ENCODE results near the gene RNF215. TPM values are rescaled to one million over a fixed set of nuclear protein-coding genes. Genes with fewer than 3 reads are reported as not detected.

Gene RNF215
- total RNA-seq, 1 experiment from 2014 or later, result 24.0 TPM

- no peaks in the 10 kb centered on the region for H3K27me3 ChIP-seq (ENCODE audit: insufficient read depth, low read depth)
- peak overlapping the region; percentile 93 for H3K27ac ChIP-seq
- no peaks in the 10 kb centered on the region for H4K20me1 ChIP-seq (ENCODE audit: insufficient read depth)
- peak overlapping the region; percentile 88 for H3K4me2 ChIP-seq
- intact Hi-C loops (cut with micrococcal nuclease; ENCODE audit: unreplicated experiment), result loop anchor here (1.0 to 10.0 kb wide), 3 partner anchors 10 to 182 kb away; partner anchors contain the start of gene TCN2
- H3K4me1 ChIP-seq (replicated peaks; ENCODE audit: insufficient read depth), result peaks cover 52% of the 10 kb centered on the region
- no peaks in the 10 kb centered on the region for H3K9me2 ChIP-seq (ENCODE audit: insufficient read depth)
- BruUV-seq (replicated peaks), result no TSS peak
- DNase-seq, result peak; percentile 85 to 99
- TF ChIP-seq EZH2 (IDR thresholded peaks at IDR 0.05; ENCODE audit: low read depth) (no peak), CTCF (conservative IDR thresholded peaks at IDR 0.05) (no peak)
- H3K9me3 ChIP-seq (ENCODE audit: insufficient read depth, low read depth), result no peaks in the 10 kb centered on the region
- no peak overlapping the region for H2AFZ ChIP-seq
- peaks cover 79% of the 10 kb centered on the region for H3F3A ChIP-seq (ENCODE audit: insufficient read depth, low read depth)
- ChIA-PET POLR2A (ENCODE audit: unreplicated experiment) (interaction anchor here (0.7 to 1.3 kb wide), 4 partner anchors 11 to 214 kb away, joined by 3 to 8 read pairs (median 4); partner anchors contain the start of genes CCDC157, RNF215 and SF3A1), CTCF (interaction anchor here (1.0 kb wide), 1 partner anchor 25 kb away, joined by 3 read pairs; no protein-coding TSS in a partner anchor)
- H3K79me2 ChIP-seq (ENCODE audit: low read depth), result peaks cover 24% of the 10 kb centered on the region
- H3K36me3 ChIP-seq (ENCODE audit: low read depth), result peaks cover 24% of the 10 kb centered on the region
- peak overlapping the region; percentile 70 for H3K4me3 ChIP-seq
Measured at GRCh38 chr22:30422481-30423300, 35.5 kb upstream of the RNF215 start.

- intact Hi-C loops (cut with micrococcal nuclease; ENCODE audit: unreplicated experiment), result loop anchor here (2.0 to 10.0 kb wide), 2 partner anchors 13 to 183 kb away; partner anchors contain the start of gene TCN2
Measured at GRCh38 chr22:30421695-30422480, 34.7 kb upstream of the RNF215 start.

More at GRCh38 chr22:30421695-30422480, 34.7 kb upstream of the RNF215 start:
- ChIA-PET POLR2A (ENCODE audit: unreplicated experiment) (interaction anchor here (0.6 to 0.7 kb wide), 4 partner anchors 16 to 141 kb away, joined by 3 to 6 read pairs (median 4); no protein-coding TSS in a partner anchor), CTCF (interaction anchor here (1.0 kb wide), 1 partner anchor 25 kb away, joined by 3 read pairs; no protein-coding TSS in a partner anchor)
- BruUV-seq (replicated peaks), result no TSS peak
- peaks cover 76% of the 10 kb centered on the region for H3F3A ChIP-seq (ENCODE audit: insufficient read depth, low read depth)
- peak overlapping the region; percentile 70; the same call in 1 of the 2 replicates for H3K4me3 ChIP-seq
- H3K4me2 ChIP-seq, result peak overlapping the region; percentile 88
- H3K9me3 ChIP-seq (ENCODE audit: insufficient read depth, low read depth), result no peaks in the 10 kb centered on the region
- TF ChIP-seq CTCF (conservative IDR thresholded peaks at IDR 0.05) (no peak), EZH2 (IDR thresholded peaks at IDR 0.05; ENCODE audit: low read depth) (no peak)
- peaks cover 24% of the 10 kb centered on the region for H3K79me2 ChIP-seq (ENCODE audit: low read depth)
- peaks cover 54% of the 10 kb centered on the region for H3K4me1 ChIP-seq (replicated peaks; ENCODE audit: insufficient read depth)
- H2AFZ ChIP-seq, result no peak overlapping the region
- no peaks in the 10 kb centered on the region for H3K27me3 ChIP-seq (ENCODE audit: insufficient read depth, low read depth)
- no peaks in the 10 kb centered on the region for H3K9me2 ChIP-seq (ENCODE audit: insufficient read depth)
- H3K27ac ChIP-seq, result peak overlapping the region; percentile 93
- no peaks in the 10 kb centered on the region for H4K20me1 ChIP-seq (ENCODE audit: insufficient read depth)
- peak in 1 of 2 experiments; percentile 64 for DNase-seq
- peaks cover 31% of the 10 kb centered on the region for H3K36me3 ChIP-seq (ENCODE audit: low read depth)
